PC-3 (cell line): ENCODE results near the gene ATP6V1F. TPM values are rescaled to one million over a fixed set of nuclear protein-coding genes. Genes with fewer than 3 reads are reported as not detected.

ENCODE experiments used
- ATAC-seq: fragments of 200-7000 bp; cut with Tn5 transposase; 2 replicates; pipeline ENCODE4 v1.9.1; 2020; ENCODE audit warnings: mild to moderate bottlenecking, moderate library complexity
- BruUV-seq: library from RNA; stranded (reverse); fragments of 400-500 nt; replicated peaks from 2 replicates; lab custom pipeline; 2021; lab: Mats Ljungman, UMichigan
- CTCF ChIA-PET: fragments of 300-600 bp; sonication (Branson Sonifier 250); formaldehyde crosslinking; loops from one replicate; lab custom pipeline; 2022; ENCODE audit warnings: antibody characterized with exemption; lab: Charles Lee
- POLR2A ChIA-PET: fragments of 300-600 bp; sonication (Branson Sonifier 250); formaldehyde crosslinking; loops from one replicate; lab custom pipeline; 2022; ENCODE audit warnings: antibody characterized with exemption; ENCODE audit not compliant: unreplicated experiment; lab: Charles Lee
- DNase-seq: peaks from one replicate; pipeline ENCODE4 v3.0.0-alpha.2; 2015
- H2AFZ ChIP-seq: fragments of 300-600 bp; sonication (generic); 2 replicates; pipeline ENCODE4 v1.6.0; 2016; ENCODE audit warnings: antibody characterized with exemption, low read length
- H3F3A ChIP-seq: fragments of 300-600 bp; sonication (generic); one replicate; pipeline ENCODE4 v1.6.0; 2017; ENCODE audit warnings: antibody characterized with exemption, low read length, control low read depth, mild to moderate bottlenecking; ENCODE audit not compliant: unreplicated experiment
- H3K27ac ChIP-seq: fragments of 300-600 bp; sonication (generic); 2 replicates; pipeline ENCODE4 v1.5.1; 2016; ENCODE audit warnings: mild to moderate bottlenecking, low read length
- H3K27me3 ChIP-seq: fragments of 300-600 bp; sonication (generic); 2 replicates; pipeline ENCODE4 v1.6.1; 2016; ENCODE audit warnings: low read length, mixed read lengths
- H3K36me3 ChIP-seq: fragments of 300-600 bp; sonication (generic); 2 replicates; pipeline ENCODE4 v1.6.1; 2016; ENCODE audit warnings: low read depth, mixed run types, low read length, mixed read lengths
- H3K4me1 ChIP-seq: fragments of 300-600 bp; sonication (generic); 2 replicates; pipeline ENCODE4 v1.5.1; 2016; ENCODE audit warnings: low read length; ENCODE audit not compliant: insufficient read depth
- H3K4me2 ChIP-seq: fragments of 300-600 bp; sonication (generic); 2 replicates; pipeline ENCODE4 v1.6.0; 2016; ENCODE audit warnings: low read length
- H3K4me3 ChIP-seq: fragments of 300-600 bp; sonication (generic); 2 replicates; pipeline ENCODE4 v1.5.1; 2016; ENCODE audit warnings: mild to moderate bottlenecking, low read length, mixed read lengths
- H3K79me2 ChIP-seq: fragments of 300-600 bp; sonication (generic); 2 replicates; pipeline ENCODE4 v1.6.1; 2017; ENCODE audit warnings: low read length, mixed read lengths
- H3K9ac ChIP-seq: fragments of 300-600 bp; sonication (generic); 2 replicates; pipeline ENCODE4 v1.6.0; 2016; ENCODE audit warnings: mild to moderate bottlenecking, low read length
- H3K9me2 ChIP-seq: fragments of 300-600 bp; sonication (generic); replicated peaks from 2 replicates; pipeline ENCODE4 v1.6.1; 2016; ENCODE audit warnings: mixed run types, low read length, mixed read lengths
- H3K9me3 ChIP-seq: fragments of 300-600 bp; sonication (generic); 2 replicates; pipeline ENCODE4 v1.6.1; 2016; ENCODE audit warnings: low read length, mixed read lengths
- H4K20me1 ChIP-seq: fragments of 300-600 bp; sonication (generic); 2 replicates; pipeline ENCODE4 v1.6.1; 2016; ENCODE audit warnings: low read length, mixed read lengths
- CTCF ChIP-seq: fragments of 300-600 bp; sonication (generic); conservative IDR thresholded peaks from 2 replicates; pipeline ENCODE4 v1.5.1; 2017; ENCODE audit warnings: antibody characterized with exemption, low read depth, mild to moderate bottlenecking, low read length
- EZH2 ChIP-seq: fragments of 300-600 bp; sonication (generic); IDR thresholded peaks from one replicate; pipeline ENCODE4 v1.6.1; 2017; ENCODE audit warnings: antibody characterized with exemption, mild to moderate bottlenecking, low read length; ENCODE audit not compliant: unreplicated experiment
- EZH2phosphoT487 ChIP-seq: fragments of 300-600 bp; sonication (generic); IDR thresholded peaks from 2 replicates; pipeline ENCODE4 v1.6.1; 2018; ENCODE audit warnings: mild to moderate bottlenecking, antibody characterized with exemption, low read length, borderline replicate concordance
- intact Hi-C: fragments of 100-400 bp; cut with micrococcal nuclease; formaldehyde crosslinking; loops from 2 replicates; pipeline ENCODE4 v1.9.0; 2023
- total RNA-seq: library from RNA; depleted of rRNA; stranded (reverse); fragments of >200 nt; gene quantifications from 2 replicates; pipeline ENCODE4 v1.2.3, GENCODE V29; 2014

ATP6V1F gene
- total RNA-seq, 1 experiment from 2014 or later = 131 TPM

GRCh38 chr7:128913870-128914565 lies 51.4 kb downstream of the ATP6V1F start:
- POLR2A ChIA-PET = no interaction called here
- BruUV-seq = no TSS peak
- no peak for DNase-seq
- Histone ChIP-seq H3F3A (no peaks in the 10 kb centered on the region), H3K4me1 (no peaks in the 10 kb centered on the region), H3K4me3 (no peak overlapping the region), H2AFZ (no peak overlapping the region), H3K36me3 (no peaks in the 10 kb centered on the region), H3K4me2 (no peak overlapping the region), H3K79me2 (no peaks in the 10 kb centered on the region), H3K9me2 (no peaks in the 10 kb centered on the region), H4K20me1 (no peaks in the 10 kb centered on the region), H3K9me3 (no peaks in the 10 kb centered on the region), H3K27me3 (no peaks in the 10 kb centered on the region; the same call in 1 of the 2 replicates), H3K9ac (no peak overlapping the region), H3K27ac (no peak overlapping the region)
- ATAC-seq = no peak
- TF ChIP-seq EZH2phosphoT487 (no peak), CTCF (no peak), EZH2 (no peak)
- intact Hi-C loops = no loop called here
- CTCF ChIA-PET = no interaction called here

- ChIA-PET CTCF (no interaction called here), POLR2A (no interaction called here)
- no peak for DNase-seq
- intact Hi-C loops = no loop called here
- BruUV-seq = no TSS peak
- no peaks in the 10 kb centered on the region for H4K20me1 ChIP-seq
- H3K4me3 ChIP-seq = no peak overlapping the region
- no peak overlapping the region for H2AFZ ChIP-seq
- no peak overlapping the region for H3K27ac ChIP-seq
- no peaks in the 10 kb centered on the region for H3K79me2 ChIP-seq
- H3K36me3 ChIP-seq = no peaks in the 10 kb centered on the region
- no peaks in the 10 kb centered on the region for H3K9me2 ChIP-seq
- no peaks in the 10 kb centered on the region; the same call in 1 of the 2 replicates for H3K27me3 ChIP-seq
- H3K9ac ChIP-seq = no peak overlapping the region
- ATAC-seq = 0 out of 2 replicates have a peak, but pooled peaks have one; percentile 18
- no peaks in the 10 kb centered on the region for H3K9me3 ChIP-seq
- no peak overlapping the region for H3K4me2 ChIP-seq
- H3F3A ChIP-seq = no peaks in the 10 kb centered on the region
- TF ChIP-seq EZH2 (no peak), CTCF (no peak), EZH2phosphoT487 (no peak)
- H3K4me1 ChIP-seq = no peaks in the 10 kb centered on the region
Observed at GRCh38 chr7:128914566-128915151, 52.0 kb downstream of the ATP6V1F start.

DNA sequence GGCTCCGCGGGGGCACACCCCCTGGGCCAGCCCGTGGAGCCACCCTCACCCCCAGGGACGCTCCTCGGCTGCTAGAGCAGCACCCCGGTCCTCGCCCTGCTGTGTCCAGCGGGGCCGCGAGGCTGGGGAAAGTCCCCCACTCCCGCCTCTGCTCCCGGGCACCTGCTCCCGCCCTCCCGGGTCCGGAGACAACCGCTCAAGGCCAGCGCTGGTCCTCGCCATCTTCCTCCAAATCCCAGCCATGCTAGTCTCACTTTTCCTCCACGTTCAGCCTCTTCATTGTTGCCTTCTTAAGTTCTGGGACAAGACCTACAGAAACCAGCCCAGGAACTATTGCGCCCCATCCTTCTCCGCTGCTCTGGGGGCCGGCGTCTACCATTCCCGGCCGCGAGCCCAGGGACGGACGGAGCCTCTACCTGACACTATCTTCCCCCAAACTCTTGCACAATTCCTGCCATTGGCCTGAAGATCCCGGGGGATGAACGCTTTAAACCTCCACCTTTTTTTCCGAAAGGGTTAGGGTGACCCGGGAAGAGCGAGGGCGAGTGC lies 52.7 kb downstream of the ATP6V1F start:
- no peaks in the 10 kb centered on the region for H3K4me1 ChIP-seq
- ChIA-PET POLR2A (no interaction called here), CTCF (no interaction called here)
- H3K4me3 ChIP-seq = no peak overlapping the region
- no peak overlapping the region for H3K9ac ChIP-seq
- peaks cover 2% of the 10 kb centered on the region; the same call in 1 of the 2 replicates for H3K27me3 ChIP-seq
- TF ChIP-seq EZH2 (no peak), CTCF (no peak), EZH2phosphoT487 (no peak)
- DNase-seq (no peak), ATAC-seq (no peak)
- no peak overlapping the region for H3K4me2 ChIP-seq
- no peaks in the 10 kb centered on the region for H3K36me3 ChIP-seq
- no peaks in the 10 kb centered on the region for H3K9me2 ChIP-seq
- intact Hi-C loops = no loop called here
- BruUV-seq = no TSS peak
- no peaks in the 10 kb centered on the region for H4K20me1 ChIP-seq
- H2AFZ ChIP-seq = no peak overlapping the region
- no peaks in the 10 kb centered on the region for H3K9me3 ChIP-seq
- no peaks in the 10 kb centered on the region for H3F3A ChIP-seq
- no peak overlapping the region for H3K27ac ChIP-seq
- no peaks in the 10 kb centered on the region for H3K79me2 ChIP-seq
